LNCaP clone FGC (cell line): Measurements from ENCODE around the gene TPMT.

Experiments
- DNase-seq: peaks from one replicate; pipeline ENCODE4 v3.0.0-alpha.2; 2011; ENCODE audit warnings: low read depth
- H3K4me3 ChIP-seq: 2 replicates; pipeline ENCODE4 v1.5.1; 2011; ENCODE audit warnings: mild to moderate bottlenecking, low read depth, low read length, control low read depth
- CTCF ChIP-seq: IDR thresholded peaks from 2 replicates; pipeline ENCODE4 v1.5.1; 2012; ENCODE audit warnings: mild to moderate bottlenecking; ENCODE audit not compliant: control insufficient read depth, insufficient read depth; ENCODE audit errors: extremely low read depth

The TPMT gene

GRCh38 chr6:18148304-18149025 is 6.4 kb downstream of the TPMT start:
- DNase-seq, result no peak

DNA sequence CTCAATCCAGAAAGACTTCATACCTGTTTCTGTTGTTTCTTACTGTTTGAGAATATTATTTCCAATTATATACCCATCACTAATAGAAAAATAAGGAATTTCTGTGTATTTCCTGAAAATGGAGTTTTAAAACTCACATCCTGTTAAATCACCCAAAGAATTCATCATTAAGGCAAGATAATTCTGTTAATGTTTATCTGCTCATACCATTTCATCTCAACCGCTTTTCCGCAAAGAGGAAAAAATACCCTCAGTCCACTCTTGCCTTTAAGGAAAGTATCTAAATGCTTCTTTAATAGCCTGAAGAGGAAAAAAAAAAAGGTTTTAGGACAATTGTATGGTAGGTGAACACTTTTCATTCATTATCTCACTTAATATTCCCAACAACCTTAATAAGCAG is 7.3 kb downstream of the TPMT start:
- TF ChIP-seq CTCF, result no peak
- no peak for DNase-seq
- no peak overlapping the region for H3K4me3 ChIP-seq

More at GRCh38 chr6:18148304-18149025, 6.4 kb downstream of the TPMT start:
- no peak overlapping the region for H3K4me3 ChIP-seq
- no peak for TF ChIP-seq CTCF

DNA sequence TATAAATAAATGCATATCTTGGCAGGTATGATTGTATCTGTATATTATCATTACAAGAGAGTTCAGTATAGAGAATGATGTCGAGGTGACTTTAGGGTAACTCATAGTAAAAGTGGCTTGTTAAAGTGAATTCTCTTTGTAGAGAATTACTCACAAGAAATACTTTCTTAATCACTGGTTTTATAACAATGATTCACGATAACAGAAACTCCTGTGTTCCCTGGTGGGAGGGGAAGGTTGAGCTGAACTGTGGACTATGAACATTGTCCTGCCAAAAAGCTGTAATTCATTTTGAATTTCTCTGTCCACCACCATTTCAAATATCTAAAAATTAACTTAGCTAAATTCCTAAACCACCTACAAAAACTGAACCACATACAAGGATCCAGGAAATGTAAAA is 7.7 kb downstream of the TPMT start:
- DNase-seq, result no peak
- TF ChIP-seq CTCF, result no peak
- no peak overlapping the region for H3K4me3 ChIP-seq

DNA sequence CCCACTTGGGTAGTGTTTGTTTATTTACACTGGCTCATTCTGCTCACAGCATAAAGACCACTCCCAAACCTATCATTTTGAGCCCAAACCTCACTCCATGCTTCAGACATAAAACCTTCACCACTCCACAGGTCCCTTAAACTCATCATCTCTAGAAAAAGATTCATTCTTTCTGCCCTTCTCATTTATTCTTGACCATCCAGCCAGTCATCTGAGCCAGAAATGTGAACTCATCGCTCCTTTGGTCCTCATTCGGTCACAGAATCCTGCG is 12.4 kb downstream of the TPMT start:
- no peak overlapping the region for H3K4me3 ChIP-seq
- no peak for TF ChIP-seq CTCF
- no peak for DNase-seq

DNA sequence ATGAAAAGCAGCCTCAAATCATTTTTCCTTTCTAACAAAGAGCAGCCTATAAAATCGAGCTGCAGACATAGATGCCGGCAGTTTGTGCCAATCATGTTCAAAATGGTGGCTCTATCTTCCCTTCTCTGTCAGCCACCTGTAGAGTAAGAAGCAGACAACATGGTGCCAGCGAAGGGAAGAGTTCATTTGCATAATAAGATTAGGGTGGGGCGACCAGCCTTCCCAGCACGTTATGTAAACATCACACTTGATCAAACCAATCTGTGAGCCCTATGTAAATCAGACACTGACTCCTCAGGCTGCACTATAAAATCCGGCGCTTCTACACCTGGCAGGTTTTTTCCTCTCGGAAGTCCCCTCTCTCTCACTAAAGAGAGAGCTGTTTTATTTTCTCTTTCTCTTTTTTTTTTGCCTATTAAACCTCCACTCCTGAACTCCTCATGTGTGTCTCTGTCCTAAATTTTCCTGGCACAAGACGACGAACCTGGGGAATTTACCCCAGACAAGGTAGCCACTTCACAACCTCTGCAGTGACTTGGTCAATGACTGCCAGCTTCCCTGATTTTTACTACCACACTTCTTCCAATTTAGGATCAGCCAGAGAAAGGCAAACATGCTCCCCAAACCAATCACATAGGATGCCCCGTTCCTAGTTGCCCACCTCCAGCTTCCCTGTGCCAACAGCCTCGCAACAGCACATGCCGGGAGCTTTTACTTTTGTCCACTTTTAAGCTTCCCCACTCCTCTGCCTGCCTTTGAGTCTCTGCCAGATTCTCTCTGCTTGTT is 12.9 kb downstream of the TPMT start:
- DNase-seq, result no peak
- no peak overlapping the region for H3K4me3 ChIP-seq
- TF ChIP-seq CTCF, result no peak

DNA sequence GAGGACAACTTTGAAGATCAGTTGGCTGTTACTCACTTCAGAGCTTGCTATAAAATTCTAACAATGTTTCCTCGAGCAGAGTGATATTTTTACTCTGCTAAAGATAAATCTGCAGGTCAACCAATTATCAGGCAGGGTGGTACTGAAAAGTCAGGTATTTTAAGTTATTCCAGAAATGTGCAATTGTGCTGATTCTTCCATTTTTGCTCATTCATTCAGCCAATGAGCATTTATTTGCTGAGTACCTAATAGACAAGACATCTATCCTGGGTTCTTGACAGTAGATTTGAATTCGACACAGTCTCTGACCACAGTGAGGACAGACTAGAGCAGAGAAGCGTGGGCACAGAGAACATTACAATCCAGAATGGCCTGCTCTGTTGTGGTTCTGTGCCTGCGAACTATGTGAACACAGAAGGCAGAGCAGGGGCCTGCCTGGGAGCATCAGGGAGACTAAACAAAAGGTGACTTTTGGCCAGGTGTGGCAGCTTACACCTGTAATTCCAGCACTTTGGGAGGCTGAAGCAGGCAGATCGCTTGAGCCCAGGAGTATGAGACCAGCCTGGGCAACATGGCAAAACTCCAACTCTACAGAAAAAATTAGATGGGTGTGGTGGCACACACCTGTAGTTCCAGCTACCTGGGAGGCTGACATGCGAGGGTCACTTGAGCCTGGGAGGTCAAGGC is 14.8 kb downstream of the TPMT start:
- TF ChIP-seq CTCF, result no peak
- no peak overlapping the region for H3K4me3 ChIP-seq
- no peak for DNase-seq
